IPS-18c (cell line): ENCODE results near the gene HTR7.
"Not testable (repeated sequence)": the region's sequence is repeated elsewhere in the genome, so short reads cannot be mapped to it uniquely, and the experiment has no call there.

Experiments used
- H3K4me3 ChIP-seq: 2 replicates; pipeline ENCODE4 v1.7.0; 2013; ENCODE audit warnings: low read depth, mild to moderate bottlenecking, low read length, moderate library complexity; ENCODE audit not compliant: insufficient read depth
- H3K9me3 ChIP-seq: one replicate; pipeline ENCODE4 v1.6.1; 2013; ENCODE audit warnings: mild to moderate bottlenecking, low read length, moderate library complexity; ENCODE audit not compliant: control insufficient read depth, insufficient read depth

Gene HTR7

DNA sequence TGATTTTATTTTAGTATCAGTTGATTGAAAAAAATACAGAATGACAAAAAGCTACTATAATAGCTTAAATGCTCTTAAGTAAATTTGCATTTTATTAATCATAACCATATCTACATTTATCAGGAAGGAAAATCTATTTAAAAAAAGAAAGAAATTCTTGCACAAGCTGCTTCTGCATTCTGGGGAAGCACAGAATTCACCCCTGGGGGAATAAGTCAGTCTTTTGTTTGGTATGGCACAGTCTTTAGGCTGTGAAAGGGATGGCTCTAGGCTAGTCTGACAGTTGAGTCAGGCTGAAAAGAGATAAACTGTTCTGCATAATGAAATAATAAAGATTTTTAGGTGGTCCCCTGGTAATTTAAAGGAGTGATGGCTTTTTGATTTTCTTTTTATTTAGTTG is 37.9 kb downstream of the HTR7 start:
- peaks cover 11% of the 10 kb centered on the region for H3K9me3 ChIP-seq
- no peak overlapping the region for H3K4me3 ChIP-seq

DNA sequence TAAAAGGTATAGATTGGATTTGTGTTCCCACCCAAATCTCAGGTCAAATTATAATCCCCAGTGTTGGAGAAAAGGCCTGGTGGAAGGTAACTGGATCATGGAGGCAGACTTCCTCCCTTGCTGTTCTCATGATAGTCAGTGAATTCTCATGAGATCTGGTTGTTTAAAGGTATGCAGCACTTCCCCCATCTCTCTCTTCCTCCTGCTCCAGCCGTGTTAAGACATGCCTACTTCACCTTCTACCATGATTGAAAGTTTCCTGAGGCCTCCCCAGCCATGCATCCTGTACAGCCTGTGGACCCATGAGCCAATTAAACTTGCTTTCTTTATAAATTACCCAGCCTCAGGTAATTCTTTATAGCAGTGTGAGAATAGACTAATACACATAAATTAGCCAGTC is 39.1 kb downstream of the HTR7 start:
- H3K4me3 ChIP-seq: no peak overlapping the region
- peaks cover 11% of the 10 kb centered on the region for H3K9me3 ChIP-seq

DNA sequence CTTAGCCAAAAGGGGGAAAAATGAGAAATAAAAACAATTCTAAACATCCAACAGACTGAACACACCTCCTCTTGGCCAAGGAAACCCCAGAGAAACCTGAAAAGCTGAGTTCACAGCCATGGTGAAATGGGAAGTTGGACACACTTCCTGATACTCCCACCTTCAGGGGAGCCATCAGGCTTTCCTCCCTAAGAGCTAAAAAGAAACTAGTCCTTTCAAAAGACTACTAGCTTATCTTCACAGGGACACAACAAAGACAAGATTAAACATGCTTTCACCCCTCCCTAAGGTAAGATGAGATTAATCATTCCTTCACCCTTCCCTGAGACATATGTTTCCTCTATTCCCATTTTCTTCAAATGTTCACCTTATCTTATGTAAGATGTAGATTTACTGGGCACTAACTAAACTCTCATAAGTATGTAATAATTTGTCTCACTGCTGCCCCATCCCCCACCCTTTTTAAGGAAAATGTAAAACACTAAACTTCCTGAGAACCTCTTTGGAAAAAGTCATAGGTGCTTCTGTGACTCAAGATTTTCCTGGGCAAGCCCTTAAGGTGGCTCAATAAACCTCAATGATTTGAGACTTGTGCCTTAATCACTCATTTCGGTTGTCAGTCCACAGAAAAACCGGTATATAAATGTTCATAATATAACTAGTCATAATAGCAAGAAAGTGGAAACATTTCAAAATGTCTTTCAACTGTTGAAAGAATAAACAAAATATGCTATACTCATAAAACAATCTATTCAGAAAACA is 40.5 kb downstream of the HTR7 start:
- no peak overlapping the region for H3K4me3 ChIP-seq
- peaks cover 4% of the 10 kb centered on the region for H3K9me3 ChIP-seq

DNA sequence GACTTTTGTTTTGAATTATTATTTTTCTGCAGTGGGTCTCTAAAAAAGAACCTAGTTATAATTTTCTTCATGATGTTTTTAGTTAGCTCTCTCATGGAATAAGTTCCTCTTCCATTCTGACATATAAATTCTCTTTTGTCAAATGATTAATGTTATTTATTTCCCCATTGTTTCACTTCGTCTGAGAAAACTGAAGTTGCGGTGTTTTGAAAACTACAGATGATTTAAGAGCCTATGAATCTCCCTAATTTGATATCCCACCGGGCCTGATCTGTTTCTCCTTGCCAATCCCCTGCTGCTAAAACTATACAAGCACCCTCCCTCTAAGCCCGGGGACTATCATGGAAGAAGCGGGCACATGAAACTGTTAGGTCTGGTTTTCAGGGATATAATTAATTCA is 41.4 kb downstream of the HTR7 start:
- H3K4me3 ChIP-seq: no peak overlapping the region
- peaks cover 1% of the 10 kb centered on the region for H3K9me3 ChIP-seq

GRCh38 chr10:90813594-90814365 is 44.1 kb downstream of the HTR7 start:
- Histone ChIP-seq H3K4me3 (no peak overlapping the region), H3K9me3 (no peaks in the 10 kb centered on the region)

DNA sequence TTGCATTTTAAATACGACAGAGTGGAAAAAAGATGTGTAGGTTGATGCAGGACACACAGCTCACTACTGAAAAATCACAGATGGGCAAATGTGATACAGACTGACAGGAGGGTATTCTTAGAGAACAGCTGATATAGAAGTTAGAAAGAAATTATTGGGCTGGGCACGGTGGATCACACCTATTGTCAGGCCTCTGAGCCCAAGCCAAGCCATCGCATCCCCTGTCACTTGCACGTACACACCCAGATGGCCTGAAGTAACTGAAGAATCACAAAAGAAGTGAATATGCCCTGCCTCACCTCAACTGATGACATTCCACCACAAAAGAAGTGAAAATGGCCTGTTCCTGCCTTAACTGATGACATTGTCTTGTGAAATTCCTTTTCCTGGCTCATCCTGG is 50.7 kb downstream of the HTR7 start:
- not testable (repeated sequence) for H3K4me3 ChIP-seq, H3K9me3 ChIP-seq

- peak overlapping the region; percentile 9; the same call in 1 of the 2 replicates for H3K4me3 ChIP-seq
Observed at GRCh38 chr10:90806677-90807076, 51.2 kb downstream of the HTR7 start.

DNA sequence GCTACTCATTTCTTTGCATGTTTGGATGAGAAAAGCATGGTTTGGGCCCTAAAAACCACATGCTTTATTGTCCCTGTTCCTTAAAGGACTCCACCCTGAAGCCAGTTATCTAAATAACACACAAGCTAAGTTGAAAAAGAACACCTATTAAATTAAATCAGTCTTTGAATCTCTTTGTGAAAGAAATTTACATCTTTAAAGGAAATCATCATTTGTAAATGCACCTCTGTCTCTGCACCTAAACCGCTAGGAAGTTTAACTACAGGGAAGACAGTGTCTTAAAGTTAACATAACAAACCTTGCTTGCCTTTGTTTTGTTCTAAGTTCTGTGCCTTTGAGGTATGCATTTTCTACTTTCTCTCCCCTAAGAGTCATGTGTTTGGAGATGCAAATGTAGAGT is 52.6 kb downstream of the HTR7 start:
- Histone ChIP-seq H3K9me3 (peaks cover 5% of the 10 kb centered on the region), H3K4me3 (no peak overlapping the region)

More at GRCh38 chr10:90806677-90807076, 51.2 kb downstream of the HTR7 start:
- peaks cover 5% of the 10 kb centered on the region for H3K9me3 ChIP-seq

DNA sequence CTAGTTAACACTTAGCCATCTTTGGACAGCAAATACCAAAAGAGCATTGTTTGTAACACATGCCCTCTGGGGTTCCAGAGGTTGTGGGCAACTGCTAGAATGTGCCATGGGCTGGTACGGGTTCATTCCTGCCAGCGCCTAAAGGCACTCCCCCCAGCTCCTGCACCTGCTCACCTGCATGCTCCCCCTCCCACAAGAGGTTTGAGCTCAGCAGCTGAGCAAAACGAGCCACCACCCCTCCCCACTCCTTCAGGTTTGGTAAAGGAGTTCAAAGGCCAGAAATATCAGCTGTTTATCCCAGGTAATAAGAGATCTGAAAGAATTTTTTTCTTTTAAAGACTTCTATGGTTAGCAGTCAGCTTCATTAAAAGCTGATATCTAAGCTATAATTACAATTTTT is 53.5 kb downstream of the HTR7 start:
- no peak overlapping the region for H3K4me3 ChIP-seq
- H3K9me3 ChIP-seq: peaks cover 5% of the 10 kb centered on the region

DNA sequence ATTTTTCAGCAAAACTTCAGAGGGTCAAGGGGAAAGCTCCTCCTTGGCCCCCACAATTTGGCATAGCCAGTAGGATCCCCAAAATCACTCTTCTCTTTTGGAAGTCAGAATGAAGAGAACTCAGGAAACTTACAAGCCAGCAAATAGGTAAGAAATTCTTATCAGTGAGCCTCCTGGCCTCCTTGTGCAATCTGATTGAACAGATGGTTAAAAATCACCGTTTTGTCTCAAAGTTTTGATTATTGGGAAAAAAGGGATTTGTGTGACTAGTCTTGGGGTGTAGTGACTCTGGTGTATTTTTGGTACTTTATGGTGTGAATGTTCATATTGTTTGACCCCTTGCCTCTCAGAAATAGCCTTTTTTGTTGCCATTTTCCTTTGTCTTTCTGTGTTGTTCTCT is 56.2 kb downstream of the HTR7 start:
- H3K9me3 ChIP-seq: peaks cover under 1% of the 10 kb centered on the region
- H3K4me3 ChIP-seq: no peak overlapping the region

- H3K9me3 ChIP-seq: peaks cover 5% of the 10 kb centered on the region
Observed at GRCh38 chr10:90800232-90800796, 57.5 kb downstream of the HTR7 start.

DNA sequence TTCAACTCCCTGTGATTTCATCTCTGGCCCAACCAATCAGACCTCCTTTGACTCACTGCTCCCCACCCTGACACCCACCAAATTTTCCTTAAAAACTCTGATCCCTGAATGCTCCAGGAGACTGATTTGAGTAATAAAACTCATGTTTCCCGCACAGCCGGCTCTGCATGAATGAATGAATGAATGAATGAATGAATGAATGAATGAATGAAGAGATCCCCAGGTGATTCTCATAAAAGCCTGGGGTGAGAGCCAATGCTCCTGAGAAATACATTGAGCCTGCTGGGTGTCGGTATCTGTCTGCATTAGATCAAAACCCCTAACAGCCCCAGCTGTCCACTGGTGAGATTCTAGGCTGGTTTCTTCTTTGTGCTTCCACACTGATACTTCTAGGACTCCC is 58.7 kb downstream of the HTR7 start:
- H3K9me3 ChIP-seq: peaks cover 5% of the 10 kb centered on the region
- no peak overlapping the region for H3K4me3 ChIP-seq

More at GRCh38 chr10:90800232-90800796, 57.5 kb downstream of the HTR7 start:
- no peak overlapping the region for H3K4me3 ChIP-seq

GRCh38 chr10:90798482-90798881 is 59.4 kb downstream of the HTR7 start:
- Histone ChIP-seq H3K4me3 (no peak overlapping the region), H3K9me3 (peaks cover 5% of the 10 kb centered on the region)

DNA sequence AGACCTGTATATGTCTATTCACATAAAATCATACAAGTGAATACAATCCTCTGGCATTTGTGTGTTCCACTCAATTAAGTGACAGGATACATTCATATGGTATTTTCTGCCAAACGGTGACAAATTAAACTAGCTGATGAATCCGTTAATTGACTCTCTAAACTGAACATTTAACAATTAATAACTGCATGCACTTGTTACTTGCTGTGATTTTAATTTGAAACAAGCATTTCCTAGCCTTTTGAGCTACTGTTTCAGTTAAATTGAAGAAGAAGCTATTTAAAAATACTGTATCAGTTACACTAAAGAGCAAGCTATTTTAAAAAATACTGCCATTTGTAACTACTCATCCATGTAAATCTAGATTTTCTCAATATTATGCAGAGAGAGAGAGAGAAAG is 67.4 kb downstream of the HTR7 start:
- no peak overlapping the region for H3K4me3 ChIP-seq
- H3K9me3 ChIP-seq: no peaks in the 10 kb centered on the region

DNA sequence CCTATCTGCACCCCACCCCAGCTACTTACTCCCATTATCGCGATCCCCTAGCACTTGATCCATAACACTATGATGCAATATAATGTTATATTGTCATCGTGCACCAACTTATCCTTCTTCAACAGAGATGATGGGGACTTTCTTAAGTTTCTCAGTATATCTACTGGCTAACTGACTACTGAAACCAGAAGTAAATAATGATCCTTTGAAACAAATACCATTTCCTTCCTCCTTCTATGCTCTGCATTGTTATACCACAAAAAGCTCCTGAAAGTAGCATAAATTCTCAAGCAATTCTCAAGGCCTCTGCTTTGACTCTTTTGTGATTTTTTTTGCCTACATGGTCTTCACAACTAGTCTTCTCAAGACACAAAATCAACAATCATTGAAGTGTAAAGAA is 68.9 kb downstream of the HTR7 start:
- Histone ChIP-seq H3K4me3 (no peak overlapping the region), H3K9me3 (no peaks in the 10 kb centered on the region)

GRCh38 chr10:90788199-90788491 is 69.7 kb downstream of the HTR7 start:
- H3K4me3 ChIP-seq: no peak overlapping the region
- no peaks in the 10 kb centered on the region for H3K9me3 ChIP-seq

DNA sequence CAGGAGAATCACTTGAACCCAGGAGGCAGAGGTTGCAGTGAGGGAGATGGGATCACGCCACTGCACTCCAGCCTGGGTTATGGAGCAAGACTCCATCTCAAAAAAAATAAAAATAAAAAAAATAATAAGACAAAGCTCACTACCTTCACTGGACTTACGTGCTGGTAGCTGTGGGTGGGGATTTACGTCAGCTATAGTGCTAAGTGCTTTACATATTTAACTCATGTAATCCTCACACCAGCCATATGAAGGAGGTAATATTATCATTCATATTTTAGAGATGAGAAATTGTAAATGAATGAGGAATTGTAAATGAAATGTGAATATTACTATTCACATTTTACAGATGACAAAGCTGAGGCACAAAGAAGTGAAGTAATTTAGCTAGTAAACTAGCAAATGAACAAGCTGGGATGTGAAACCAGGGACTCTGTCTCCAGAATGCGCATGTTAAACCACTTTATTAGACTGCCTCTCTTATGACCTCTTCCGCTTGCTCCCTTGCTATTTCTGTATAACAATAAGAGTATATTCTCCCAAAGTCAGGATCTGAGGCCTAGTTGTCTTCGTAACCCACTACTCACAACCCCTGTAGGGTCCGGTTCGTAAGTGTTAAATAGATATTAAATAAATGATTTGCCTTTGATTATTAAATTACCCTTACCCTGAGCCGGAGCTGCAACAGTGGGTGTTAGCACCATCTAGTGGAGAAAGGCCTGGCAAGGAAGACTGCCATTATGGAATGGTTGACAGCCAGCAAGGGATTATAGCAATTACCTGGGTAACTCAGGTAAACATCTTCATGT is 70.2 kb downstream of the HTR7 start:
- Histone ChIP-seq H3K4me3 (no peak overlapping the region), H3K9me3 (no peaks in the 10 kb centered on the region)
